Activated CD4-positive, alpha-beta memory T cell treated with anti-CD3 and anti-CD28 coated beads, Interleukin-2, amount 10 ng/mL, durations not matched to agents 7 days and 5 days (primary cell): ENCODE measurements around the gene UBE2S. TPM values are rescaled to one million over a fixed set of nuclear protein-coding genes. Genes with fewer than 3 reads are reported as not detected.
"Not testable (repeated sequence)": the region's sequence is repeated elsewhere in the genome, so short reads cannot be mapped to it uniquely, and the experiment has no call there.

Experiments used
- CTCF ChIA-PET: fragments of 350-600 bp; sonication (Branson Sonifier 250); formaldehyde crosslinking; loops from one replicate; lab custom pipeline; 2021; ENCODE audit warnings: antibody characterized with exemption, inconsistent platforms; lab: Charles Lee
- POLR2A ChIA-PET: fragments of 350-600 bp; sonication (Branson Sonifier 250); formaldehyde crosslinking; loops from one replicate; lab custom pipeline; 2021; ENCODE audit warnings: antibody characterized with exemption; lab: Charles Lee
- DNase-seq: peaks from one replicate; pipeline ENCODE4 v3.0.0-alpha.2; 2020
- H3K27ac Mint-ChIP-seq: one replicate; pipeline ENCODE4 v1.8.0; 2021; ENCODE audit warnings: mild to moderate bottlenecking, mixed read lengths
- H3K27me3 Mint-ChIP-seq: one replicate; pipeline ENCODE4 v1.8.0; 2021; ENCODE audit warnings: mixed read lengths
- H3K36me3 Mint-ChIP-seq: one replicate; pipeline ENCODE4 v1.8.0; 2021; ENCODE audit warnings: low read depth, mixed read lengths
- H3K4me1 Mint-ChIP-seq: one replicate; pipeline ENCODE4 v1.8.0; 2021; ENCODE audit warnings: mixed read lengths
- H3K4me3 Mint-ChIP-seq: one replicate; pipeline ENCODE4 v1.8.0; 2021; ENCODE audit warnings: mild to moderate bottlenecking, mixed read lengths
- H3K9me3 Mint-ChIP-seq: one replicate; pipeline ENCODE4 v1.8.0; 2021; ENCODE audit warnings: mixed read lengths
- total RNA-seq, 2 experiments: library from RNA; stranded (reverse); gene quantifications; one replicate each; pipeline ENCODE4 v1.2.3, GENCODE V29; 2021

Gene UBE2S
- total RNA-seq, 2 experiments from 2014 or later: 277 to 284 TPM

GRCh38 chr19:55434356-55434919 is 26.9 kb upstream of the UBE2S start:
- Mint-ChIP-seq H3K4me3 (no peak overlapping the region), H3K36me3 (no peaks in the 10 kb centered on the region), H3K4me1 (no peaks in the 10 kb centered on the region), H3K27ac (no peak overlapping the region), H3K9me3 (peaks cover 9% of the 10 kb centered on the region), H3K27me3 (peaks cover 21% of the 10 kb centered on the region)
- DNase-seq: no peak
- ChIA-PET CTCF (no interaction called here), POLR2A (no interaction called here)

- H3K9me3 Mint-ChIP-seq: peaks cover 9% of the 10 kb centered on the region
- no peak overlapping the region for H3K27ac Mint-ChIP-seq
- no peaks in the 10 kb centered on the region for H3K36me3 Mint-ChIP-seq
- no peak overlapping the region for H3K4me3 Mint-ChIP-seq
- H3K27me3 Mint-ChIP-seq: peaks cover 16% of the 10 kb centered on the region
- DNase-seq: no peak
- POLR2A ChIA-PET: no interaction called here
- no peaks in the 10 kb centered on the region for H3K4me1 Mint-ChIP-seq
- CTCF ChIA-PET: no interaction called here
Measured at GRCh38 chr19:55433292-55433691, 25.7 kb upstream of the UBE2S start.

GRCh38 chr19:55432241-55432959 is 24.8 kb upstream of the UBE2S start:
- Mint-ChIP-seq H3K9me3 (peaks cover 9% of the 10 kb centered on the region), H3K4me1 (no peaks in the 10 kb centered on the region), H3K4me3 (no peak overlapping the region), H3K27ac (no peak overlapping the region), H3K36me3 (no peaks in the 10 kb centered on the region), H3K27me3 (peaks cover 16% of the 10 kb centered on the region)
- POLR2A ChIA-PET: no interaction called here
- CTCF ChIA-PET: no interaction called here
- DNase-seq: no peak

GRCh38 chr19:55431183-55431582 is 23.6 kb upstream of the UBE2S start:
- Mint-ChIP-seq H3K27me3 (peaks cover 16% of the 10 kb centered on the region), H3K9me3 (peaks cover 9% of the 10 kb centered on the region), H3K4me1 (no peaks in the 10 kb centered on the region), H3K27ac (no peak overlapping the region), H3K4me3 (no peak overlapping the region), H3K36me3 (no peaks in the 10 kb centered on the region)
- no peak for DNase-seq
- CTCF ChIA-PET: no interaction called here
- POLR2A ChIA-PET: no interaction called here

GRCh38 chr19:55426042-55426441 is 18.5 kb upstream of the UBE2S start:
- ChIA-PET POLR2A (interaction anchor here (1.9 kb wide), 1 partner anchor 19 kb away, joined by 5 read pairs; the partner anchor contains the start of gene UBE2S), CTCF (no interaction called here)
- peaks cover 7% of the 10 kb centered on the region for H3K4me1 Mint-ChIP-seq
- H3K36me3 Mint-ChIP-seq: no peaks in the 10 kb centered on the region
- H3K27ac Mint-ChIP-seq: no peak overlapping the region
- H3K9me3 Mint-ChIP-seq: peaks cover 1% of the 10 kb centered on the region
- no peak overlapping the region for H3K4me3 Mint-ChIP-seq
- peaks cover 18% of the 10 kb centered on the region for H3K27me3 Mint-ChIP-seq
- DNase-seq: no peak

GRCh38 chr19:55424518-55424917 is 16.9 kb upstream of the UBE2S start:
- H3K27me3 Mint-ChIP-seq: peaks cover 21% of the 10 kb centered on the region
- POLR2A ChIA-PET: interaction anchor here (1.1 kb wide), 1 partner anchor 17 kb away, joined by 3 read pairs; the partner anchor contains the start of gene UBE2S

GRCh38 chr19:55423225-55424005 is 15.8 kb upstream of the UBE2S start:
- ChIA-PET POLR2A (interaction anchor here (1.6 kb wide), 1 partner anchor 164 kb away, joined by 5 read pairs; no protein-coding TSS in a partner anchor), CTCF (no interaction called here)
- Mint-ChIP-seq H3K36me3 (no peaks in the 10 kb centered on the region), H3K4me1 (peaks cover 16% of the 10 kb centered on the region), H3K27me3 (peaks cover 19% of the 10 kb centered on the region), H3K4me3 (no peak overlapping the region), H3K9me3 (no peaks in the 10 kb centered on the region), H3K27ac (no peak overlapping the region)
- no peak for DNase-seq

More at GRCh38 chr19:55424518-55424917, 16.9 kb upstream of the UBE2S start:
- CTCF ChIA-PET: no interaction called here
- no peaks in the 10 kb centered on the region for H3K9me3 Mint-ChIP-seq
- H3K4me1 Mint-ChIP-seq: peaks cover 16% of the 10 kb centered on the region
- no peak for DNase-seq
- H3K36me3 Mint-ChIP-seq: no peaks in the 10 kb centered on the region
- H3K27ac Mint-ChIP-seq: no peak overlapping the region
- H3K4me3 Mint-ChIP-seq: no peak overlapping the region

GRCh38 chr19:55421281-55421680 is 13.7 kb upstream of the UBE2S start:
- H3K27ac Mint-ChIP-seq, H3K4me3 Mint-ChIP-seq, H3K9me3 Mint-ChIP-seq, H3K36me3 Mint-ChIP-seq: not testable (repeated sequence)
- CTCF ChIA-PET: interaction anchor here (0.6 to 0.7 kb wide), 2 partner anchors 119 to 162 kb away, joined by 3 read pairs; no protein-coding TSS in a partner anchor
- Mint-ChIP-seq H3K4me1 (peaks cover 21% of the 10 kb centered on the region), H3K27me3 (peaks cover 20% of the 10 kb centered on the region)
- peak; percentile 51 for DNase-seq
- POLR2A ChIA-PET: interaction anchor here (1.7 kb wide), 1 partner anchor 14 kb away, joined by 6 read pairs; the partner anchor contains the start of gene UBE2S

GRCh38 chr19:55419624-55420236 is 12.1 kb upstream of the UBE2S start:
- H3K4me3 Mint-ChIP-seq: no peak overlapping the region
- DNase-seq: no peak
- H3K27ac Mint-ChIP-seq: no peak overlapping the region
- H3K36me3 Mint-ChIP-seq: no peaks in the 10 kb centered on the region
- no peaks in the 10 kb centered on the region for H3K9me3 Mint-ChIP-seq
- H3K27me3 Mint-ChIP-seq: peaks cover 17% of the 10 kb centered on the region
- H3K4me1 Mint-ChIP-seq: peaks cover 21% of the 10 kb centered on the region
- POLR2A ChIA-PET: interaction anchor here (4.5 kb wide), 1 partner anchor 13 kb away, joined by 22 read pairs; the partner anchor contains the start of gene UBE2S
- CTCF ChIA-PET: interaction anchor here (0.7 to 1.9 kb wide), 3 partner anchors 54 to 118 kb away, joined by 3 to 7 read pairs (median 3); no protein-coding TSS in a partner anchor

GRCh38 chr19:55419103-55419502 is 11.5 kb upstream of the UBE2S start:
- no peaks in the 10 kb centered on the region for H3K36me3 Mint-ChIP-seq
- no peaks in the 10 kb centered on the region for H3K9me3 Mint-ChIP-seq
- no peak for DNase-seq
- H3K27ac Mint-ChIP-seq: no peak overlapping the region
- peaks cover 21% of the 10 kb centered on the region for H3K4me1 Mint-ChIP-seq
- ChIA-PET CTCF (interaction anchor here (0.7 to 1.9 kb wide), 5 partner anchors 10 to 278 kb away, joined by 3 to 7 read pairs (median 4); no protein-coding TSS in a partner anchor), POLR2A (interaction anchor here (4.5 kb wide), 1 partner anchor 12 kb away, joined by 22 read pairs; the partner anchor contains the start of gene UBE2S)
- H3K27me3 Mint-ChIP-seq: peaks cover 16% of the 10 kb centered on the region
- H3K4me3 Mint-ChIP-seq: no peak overlapping the region

- H3K4me3 Mint-ChIP-seq: no peak overlapping the region
- H3K27ac Mint-ChIP-seq: no peak overlapping the region
- peak; percentile 56 for DNase-seq
- CTCF ChIA-PET: interaction anchor here (0.6 to 1.9 kb wide), 11 partner anchors 9 to 277 kb away, joined by 3 to 8 read pairs (median 4); partner anchors contain the start of genes TMEM238 and UBE2S
- H3K27me3 Mint-ChIP-seq: peaks cover 12% of the 10 kb centered on the region
- no peaks in the 10 kb centered on the region for H3K9me3 Mint-ChIP-seq
- H3K36me3 Mint-ChIP-seq: no peaks in the 10 kb centered on the region
- H3K4me1 Mint-ChIP-seq: peaks cover 21% of the 10 kb centered on the region
- POLR2A ChIA-PET: interaction anchor here (4.5 kb wide), 1 partner anchor 11 kb away, joined by 22 read pairs; the partner anchor contains the start of gene UBE2S
Measured at GRCh38 chr19:55418185-55418584, 10.6 kb upstream of the UBE2S start.

GRCh38 chr19:55410168-55410567 is 2.6 kb upstream of the UBE2S start:
- Mint-ChIP-seq H3K27ac (no peak overlapping the region), H3K27me3 (peaks cover 20% of the 10 kb centered on the region), H3K36me3 (peaks cover 28% of the 10 kb centered on the region), H3K4me1 (peaks cover 29% of the 10 kb centered on the region), H3K4me3 (no peak overlapping the region), H3K9me3 (peaks cover 5% of the 10 kb centered on the region)
- no peak for DNase-seq
- ChIA-PET CTCF (interaction anchor here (1.7 kb wide), 1 partner anchor 109 kb away, joined by 4 read pairs; no protein-coding TSS in a partner anchor), POLR2A (no interaction called here)
